Caco-2 (cell line): ENCODE results near the gene ZFR2. TPM values are rescaled to one million over a fixed set of nuclear protein-coding genes. Genes with fewer than 3 reads are reported as not detected.

Experiments
- BruUV-seq: library from RNA; stranded (reverse); fragments of 400-500 nt; replicated peaks from 2 replicates; lab custom pipeline; 2021; lab: Mats Ljungman, UMichigan
- CTCF ChIA-PET: fragments of 300-600 bp; sonication (Branson Sonifier 250); formaldehyde crosslinking; loops from one replicate; lab custom pipeline; 2022; ENCODE audit warnings: antibody characterized with exemption; lab: Charles Lee
- POLR2A ChIA-PET: fragments of 300-600 bp; sonication (Branson Sonifier 250); formaldehyde crosslinking; loops from one replicate; lab custom pipeline; 2022; ENCODE audit warnings: antibody characterized with exemption; lab: Charles Lee
- DNase-seq, 2 experiments: peaks; one replicate each; pipeline versions ENCODE4 v3.0.0 to v3.0.0-alpha.2; 2020 to 2022
- H3K27me3 ChIP-seq: replicated peaks from 2 replicates; pipeline ENCODE4 v1.6.0; 2011; ENCODE audit warnings: low read length; ENCODE audit not compliant: control insufficient read depth, insufficient read depth
- H3K36me3 ChIP-seq: 2 replicates; pipeline ENCODE4 v1.5.1; 2011; ENCODE audit warnings: low read length; ENCODE audit not compliant: control insufficient read depth, insufficient read depth
- H3K4me1 ChIP-seq: fragments of 250-450 bp; sonication (Bioruptor Pico); 2 replicates; pipeline ENCODE4 v1.5.1; 2020; ENCODE audit warnings: mild to moderate bottlenecking
- H3K4me3 ChIP-seq: 2 replicates; pipeline ENCODE4 v1.5.1; 2011; ENCODE audit warnings: low read depth, mild to moderate bottlenecking, control low read depth, low read length
- H3K9me3 ChIP-seq: fragments of 250-450 bp; sonication (Bioruptor Pico); 2 replicates; pipeline ENCODE4 v1.5.1; 2020; ENCODE audit warnings: mild to moderate bottlenecking, moderate library complexity
- H3K27ac Mint-ChIP-seq: one replicate; pipeline ENCODE4 v1.8.0; 2022; ENCODE audit warnings: mixed read lengths; ENCODE audit not compliant: unreplicated experiment
- H3K27me3 Mint-ChIP-seq: one replicate; pipeline ENCODE4 v1.8.0; 2022; ENCODE audit warnings: mixed read lengths; ENCODE audit not compliant: insufficient read depth, unreplicated experiment
- H3K36me3 Mint-ChIP-seq: one replicate; pipeline ENCODE4 v1.8.0; 2022; ENCODE audit warnings: mild to moderate bottlenecking, mixed read lengths; ENCODE audit not compliant: insufficient read depth, unreplicated experiment
- H3K4me1 Mint-ChIP-seq: one replicate; pipeline ENCODE4 v1.8.0; 2022; ENCODE audit warnings: low read depth, mixed read lengths; ENCODE audit not compliant: unreplicated experiment
- H3K4me3 Mint-ChIP-seq: one replicate; pipeline ENCODE4 v1.8.0; 2022; ENCODE audit warnings: mild to moderate bottlenecking, moderate library complexity, mixed read lengths; ENCODE audit not compliant: unreplicated experiment
- H3K9me3 Mint-ChIP-seq: one replicate; pipeline ENCODE4 v1.8.0; 2022; ENCODE audit warnings: mixed read lengths; ENCODE audit not compliant: unreplicated experiment
- CTCF ChIP-seq, 2 experiments: fragments of 200-600 bp in 1 of 2; IDR thresholded peaks; 1 replicate in 1 of 2; 2 replicates in 1 of 2; pipeline versions ENCODE4 v1.5.1 to v1.8.0; 2011 to 2022; ENCODE audit warnings: antibody characterized with exemption in 1 of 2, control low read depth in 1 of 2, inconsistent platforms in 1 of 2, low read depth in 1 of 2, low read length in 1 of 2, mild to moderate bottlenecking in 1 of 2, moderate library complexity in 1 of 2; ENCODE audit not compliant: insufficient read depth in 1 of 2, severe bottlenecking in 1 of 2, unreplicated experiment in 1 of 2
- intact Hi-C: fragments of 100-400 bp; cut with micrococcal nuclease; formaldehyde crosslinking; loops from one replicate; pipeline ENCODE4 v1.10.0; 2022; ENCODE audit not compliant: unreplicated experiment
- total RNA-seq: library from RNA; stranded (reverse); gene quantifications from 2 replicates; pipeline ENCODE4 v1.2.3, GENCODE V29; 2022

The ZFR2 gene
- total RNA-seq, 1 experiment from 2014 or later, result not detected

DNA sequence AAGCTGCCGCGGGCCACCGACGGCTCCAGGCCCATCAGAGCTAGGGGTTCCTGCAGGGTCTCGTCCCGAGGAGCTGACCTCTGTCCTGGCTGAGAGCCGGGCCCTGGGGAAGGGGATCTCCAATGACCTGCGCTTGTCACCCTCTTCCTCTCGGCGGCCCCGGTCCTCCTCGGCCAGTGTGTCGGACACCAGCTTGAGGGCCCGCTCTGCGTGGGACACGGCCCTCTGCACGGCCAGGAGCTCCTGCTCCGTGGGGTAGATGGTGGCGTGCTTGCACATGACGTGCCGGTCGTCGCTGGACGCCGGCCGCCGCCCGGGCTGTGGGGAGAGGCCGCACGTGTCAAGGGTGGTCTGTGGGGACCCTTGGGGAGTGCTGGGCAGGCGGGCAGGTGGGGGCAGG, 49.9 kb downstream of the ZFR2 start:
- no peaks in the 10 kb centered on the region for H3K36me3 Mint-ChIP-seq
- no peaks in the 10 kb centered on the region for H3K9me3 Mint-ChIP-seq
- Histone ChIP-seq H3K27me3 (no peaks in the 10 kb centered on the region), H3K36me3 (no peaks in the 10 kb centered on the region), H3K4me3 (no peak overlapping the region), H3K9me3 (no peaks in the 10 kb centered on the region), H3K4me1 (no peaks in the 10 kb centered on the region)
- BruUV-seq, result no TSS peak
- intact Hi-C loops, result no loop called here
- CTCF ChIA-PET, result no interaction called here
- H3K27ac Mint-ChIP-seq, result no peak overlapping the region
- no peak for DNase-seq
- H3K4me1 Mint-ChIP-seq, result no peaks in the 10 kb centered on the region
- TF ChIP-seq CTCF (IDR thresholded peaks at IDR 0.05; ENCODE audit: insufficient read depth in 1 of 2, low read depth in 1 of 2, low read length in 1 of 2, severe bottlenecking in 1 of 2, unreplicated experiment in 1 of 2), result no peak
- H3K27me3 Mint-ChIP-seq, result no peaks in the 10 kb centered on the region
- POLR2A ChIA-PET, result no interaction called here
- H3K4me3 Mint-ChIP-seq, result no peak overlapping the region

- no peak for DNase-seq
Observed at GRCh38 chr19:3818466-3818865, 50.4 kb downstream of the ZFR2 start.

GRCh38 chr19:3817761-3818160, 51.1 kb downstream of the ZFR2 start:
- no peaks in the 10 kb centered on the region for H3K27me3 Mint-ChIP-seq
- no peaks in the 10 kb centered on the region for H3K4me1 Mint-ChIP-seq
- H3K36me3 Mint-ChIP-seq, result no peaks in the 10 kb centered on the region
- no peak overlapping the region for H3K27ac Mint-ChIP-seq
- intact Hi-C loops, result no loop called here
- no peak overlapping the region for H3K4me3 Mint-ChIP-seq
- Histone ChIP-seq H3K9me3 (no peaks in the 10 kb centered on the region), H3K4me3 (no peak overlapping the region), H3K36me3 (no peaks in the 10 kb centered on the region), H3K27me3 (no peaks in the 10 kb centered on the region), H3K4me1 (no peaks in the 10 kb centered on the region)
- no peaks in the 10 kb centered on the region for H3K9me3 Mint-ChIP-seq
- no TSS peak for BruUV-seq
- CTCF ChIA-PET, result interaction anchor here (0.5 to 0.6 kb wide), 2 partner anchors 28 to 143 kb away, joined by 3 to 4 read pairs; no protein-coding TSS in a partner anchor
- POLR2A ChIA-PET, result no interaction called here
- no peak for TF ChIP-seq CTCF (IDR thresholded peaks at IDR 0.05; ENCODE audit: insufficient read depth in 1 of 2, low read depth in 1 of 2, low read length in 1 of 2, severe bottlenecking in 1 of 2, unreplicated experiment in 1 of 2)
- DNase-seq, result no peak

More at GRCh38 chr19:3818466-3818865, 50.4 kb downstream of the ZFR2 start:
- Mint-ChIP-seq H3K9me3 (no peaks in the 10 kb centered on the region), H3K4me3 (no peak overlapping the region), H3K27ac (no peak overlapping the region), H3K36me3 (no peaks in the 10 kb centered on the region), H3K4me1 (no peaks in the 10 kb centered on the region), H3K27me3 (no peaks in the 10 kb centered on the region)
- ChIA-PET POLR2A (no interaction called here), CTCF (no interaction called here)
- no TSS peak for BruUV-seq
- H3K9me3 ChIP-seq, result no peaks in the 10 kb centered on the region
- TF ChIP-seq CTCF (IDR thresholded peaks at IDR 0.05; ENCODE audit: insufficient read depth in 1 of 2, low read depth in 1 of 2, low read length in 1 of 2, severe bottlenecking in 1 of 2, unreplicated experiment in 1 of 2), result no peak
- H3K36me3 ChIP-seq, result no peaks in the 10 kb centered on the region
- no peaks in the 10 kb centered on the region for H3K27me3 ChIP-seq
- intact Hi-C loops, result no loop called here
- no peaks in the 10 kb centered on the region for H3K4me1 ChIP-seq
- no peak overlapping the region for H3K4me3 ChIP-seq
